NCI-H446 treated with DMSO at 0.1 percent for 48 hours (cell line): Measurements from ENCODE around the gene IL1RAPL1.

Source experiments
- DNase-seq: peaks from one replicate; lab custom pipeline; 2025; lab: John Stamatoyannopoulos, UW

The IL1RAPL1 gene

GRCh38 chrX:29432534-29432933 is 845.3 kb downstream of the IL1RAPL1 start:
- no peak for DNase-seq

- DNase-seq: no peak
Observed at GRCh38 chrX:29434939-29435338, 847.7 kb downstream of the IL1RAPL1 start.

- DNase-seq: no peak
Observed at GRCh38 chrX:29435396-29435795, 848.1 kb downstream of the IL1RAPL1 start.

- DNase-seq: no peak
Observed at GRCh38 chrX:29447867-29448266, 860.6 kb downstream of the IL1RAPL1 start.

GRCh38 chrX:29453333-29453732 is 866.1 kb downstream of the IL1RAPL1 start:
- DNase-seq: no peak

- DNase-seq: no peak
Observed at GRCh38 chrX:29455702-29456101, 868.5 kb downstream of the IL1RAPL1 start.

- DNase-seq: no peak
Observed at GRCh38 chrX:29461039-29461438, 873.8 kb downstream of the IL1RAPL1 start.

- DNase-seq: no peak
Observed at GRCh38 chrX:29466456-29466855, 879.2 kb downstream of the IL1RAPL1 start.

- no peak for DNase-seq
Observed at GRCh38 chrX:29468911-29469494, 881.8 kb downstream of the IL1RAPL1 start.

GRCh38 chrX:29470030-29470429 is 882.8 kb downstream of the IL1RAPL1 start:
- DNase-seq: no peak

GRCh38 chrX:29471829-29472228 is 884.6 kb downstream of the IL1RAPL1 start:
- DNase-seq: no peak

- no peak for DNase-seq
Observed at GRCh38 chrX:29477878-29478277, 890.6 kb downstream of the IL1RAPL1 start.

- no peak for DNase-seq
Observed at GRCh38 chrX:29478336-29479069, 891.3 kb downstream of the IL1RAPL1 start.

- DNase-seq: no peak
Observed at GRCh38 chrX:29487214-29487613, 900.0 kb downstream of the IL1RAPL1 start.

GRCh38 chrX:29487714-29488113 is 900.5 kb downstream of the IL1RAPL1 start:
- DNase-seq: no peak

- no peak for DNase-seq
Observed at GRCh38 chrX:29488919-29489318, 901.7 kb downstream of the IL1RAPL1 start.

GRCh38 chrX:29490606-29491005 is 903.4 kb downstream of the IL1RAPL1 start:
- no peak for DNase-seq

- DNase-seq: no peak
Observed at GRCh38 chrX:29491659-29492058, 904.4 kb downstream of the IL1RAPL1 start.

GRCh38 chrX:29496636-29497180 is 909.5 kb downstream of the IL1RAPL1 start:
- no peak for DNase-seq

- DNase-seq: no peak
Observed at GRCh38 chrX:29506729-29507128, 919.5 kb downstream of the IL1RAPL1 start.

- no peak for DNase-seq
Observed at GRCh38 chrX:29518100-29518499, 930.9 kb downstream of the IL1RAPL1 start.

GRCh38 chrX:29528281-29528680 is 941.0 kb downstream of the IL1RAPL1 start:
- DNase-seq: no peak

- no peak for DNase-seq
Observed at GRCh38 chrX:29530501-29530900, 943.3 kb downstream of the IL1RAPL1 start.

GRCh38 chrX:29531336-29531735 is 944.1 kb downstream of the IL1RAPL1 start:
- DNase-seq: no peak
